NK-92 (cell line): ENCODE data around the gene PRPSAP1.

ENCODE experiments used
- DNase-seq: peaks from one replicate; lab custom pipeline; 2025; ENCODE audit not compliant: unreplicated experiment; lab: John Stamatoyannopoulos, UW

The PRPSAP1 gene, protein sequence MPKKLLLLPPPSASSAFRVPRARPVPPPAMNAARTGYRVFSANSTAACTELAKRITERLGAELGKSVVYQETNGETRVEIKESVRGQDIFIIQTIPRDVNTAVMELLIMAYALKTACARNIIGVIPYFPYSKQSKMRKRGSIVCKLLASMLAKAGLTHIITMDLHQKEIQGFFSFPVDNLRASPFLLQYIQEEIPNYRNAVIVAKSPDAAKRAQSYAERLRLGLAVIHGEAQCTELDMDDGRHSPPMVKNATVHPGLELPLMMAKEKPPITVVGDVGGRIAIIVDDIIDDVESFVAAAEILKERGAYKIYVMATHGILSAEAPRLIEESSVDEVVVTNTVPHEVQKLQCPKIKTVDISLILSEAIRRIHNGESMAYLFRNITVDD

DNA sequence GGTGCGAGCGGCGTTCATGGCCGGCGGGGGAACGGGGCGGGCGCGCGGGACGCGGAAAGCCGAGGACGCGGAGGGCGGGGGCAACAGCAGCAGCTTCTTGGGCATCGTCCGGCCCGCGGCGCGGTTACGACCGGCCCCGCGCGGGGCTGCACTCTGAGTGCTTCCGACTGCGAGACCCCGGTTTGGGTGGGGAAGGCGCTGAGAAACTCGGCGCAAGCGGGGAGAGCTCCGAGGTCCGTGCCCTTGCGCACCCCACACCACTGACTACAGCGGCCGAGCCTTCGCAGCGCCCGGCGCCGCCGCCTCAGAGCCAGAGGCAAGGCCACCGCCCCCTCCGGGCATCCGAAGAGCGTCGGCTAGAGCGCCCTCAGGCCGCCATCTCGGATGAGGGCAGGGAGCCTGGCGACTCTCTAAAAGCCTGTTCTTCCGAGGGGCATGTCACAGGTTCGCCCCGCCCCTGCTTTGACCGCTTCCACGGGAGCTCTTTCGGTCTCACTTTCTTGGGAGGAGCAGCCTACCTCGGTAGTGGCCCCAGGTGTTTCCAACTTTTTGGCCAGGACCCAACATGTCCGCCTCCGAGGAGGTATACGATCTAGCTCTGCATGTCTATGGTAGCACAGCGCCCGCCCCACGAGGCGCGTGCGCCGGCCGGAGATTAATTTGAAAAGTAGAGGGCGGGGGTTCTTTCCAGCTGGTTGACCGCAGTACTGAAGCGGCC, at the start of gene PRPSAP1:
TSS of gene PRPSAP1 (minus strand) at position 318 of the 718 bp plus-strand sequence. CDS start at position 105, 213 bp downstream.
- DNase-seq = no peak

GRCh38 chr17:76402711-76403110, 49.0 kb upstream of the PRPSAP1 start:
- no peak for DNase-seq

DNA sequence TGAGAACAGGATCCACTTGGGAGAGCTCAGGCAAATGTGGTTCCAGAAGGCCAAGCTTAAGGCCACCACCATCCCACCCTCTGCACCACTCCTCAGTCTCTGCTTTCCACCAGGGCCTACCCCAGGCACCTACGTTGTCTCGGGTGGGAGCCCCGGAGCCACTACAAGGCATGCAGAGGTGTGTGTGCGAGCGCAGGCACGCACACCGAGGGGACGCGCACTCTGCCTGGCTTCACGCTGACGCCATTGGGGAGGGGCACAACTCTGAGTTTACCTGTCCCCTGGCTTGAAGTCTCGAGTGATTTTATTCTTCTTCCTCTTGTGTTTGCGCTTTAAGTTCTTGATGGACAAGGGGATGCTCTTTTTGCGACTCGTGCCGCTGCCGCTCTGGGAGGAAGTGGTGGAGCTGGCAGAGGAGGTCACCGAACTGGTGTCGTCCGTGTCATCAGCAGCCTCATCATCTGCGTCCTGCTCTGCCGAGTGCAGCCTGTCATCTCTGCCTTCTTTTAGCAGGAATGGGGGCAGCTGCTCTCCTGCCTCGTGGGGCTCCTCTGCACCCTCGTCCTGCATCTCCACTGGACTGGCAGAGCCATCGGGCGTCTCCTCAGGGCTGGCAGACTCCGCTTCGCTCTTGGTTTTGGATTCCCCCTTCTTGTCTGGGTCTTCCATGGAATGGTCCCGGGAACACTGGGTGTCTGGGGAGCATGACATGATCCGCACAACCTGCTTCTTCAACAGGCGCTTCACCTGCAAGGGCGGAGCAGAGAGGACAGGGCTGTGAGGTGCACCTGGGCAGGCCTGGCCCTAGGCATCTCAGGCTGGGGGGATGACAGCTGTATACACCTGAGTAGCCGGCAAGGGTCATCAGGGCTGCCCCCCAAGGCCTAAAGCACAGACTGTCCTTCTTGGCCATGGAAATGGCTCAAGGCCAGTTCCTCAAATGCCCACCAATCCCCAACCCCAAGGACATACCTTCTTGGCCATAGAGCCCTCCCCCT, 45.8 kb upstream of the PRPSAP1 start:
- DNase-seq = no peak

DNA sequence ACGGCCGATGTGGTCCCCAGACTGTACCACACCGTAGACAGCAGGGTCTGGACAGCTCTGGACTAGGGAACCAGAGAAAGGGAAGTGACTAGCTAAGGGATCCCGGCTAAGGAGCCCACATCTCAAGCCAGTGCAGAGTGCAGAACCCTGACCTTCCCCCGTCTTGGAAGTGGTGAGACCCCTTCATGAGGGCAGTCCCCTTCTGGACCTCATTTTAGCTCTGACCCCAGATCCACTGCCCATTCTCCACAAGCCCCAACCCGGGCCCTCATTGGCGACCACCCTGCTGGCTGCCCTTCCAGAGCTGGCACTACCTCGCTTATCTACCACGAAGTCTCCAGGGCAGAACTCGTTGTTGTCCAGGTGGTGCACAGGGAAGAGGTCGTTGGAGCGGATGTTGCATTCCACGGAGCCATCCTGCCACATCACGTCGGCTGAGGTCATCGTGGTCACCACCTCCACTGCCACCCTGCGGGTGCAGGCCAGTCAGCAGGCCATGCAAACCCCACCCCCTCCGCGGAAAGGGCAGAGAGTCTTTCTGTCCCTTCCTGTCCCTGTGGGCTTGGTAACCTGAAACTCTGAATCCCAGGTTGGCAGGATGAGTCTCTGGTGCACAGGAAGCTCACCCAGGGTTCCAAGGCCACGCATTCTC, 44.9 kb upstream of the PRPSAP1 start:
- DNase-seq = no peak

GRCh38 chr17:76397687-76398522, 44.2 kb upstream of the PRPSAP1 start:
- DNase-seq = no peak

GRCh38 chr17:76397184-76397583, 43.5 kb upstream of the PRPSAP1 start:
- DNase-seq = no peak

- no peak for DNase-seq
Observed at GRCh38 chr17:76395980-76396379, 42.3 kb upstream of the PRPSAP1 start.

- DNase-seq = no peak
Observed at GRCh38 chr17:76394166-76394565, 40.5 kb upstream of the PRPSAP1 start.

- DNase-seq = no peak
Observed at GRCh38 chr17:76391200-76391715, 37.5 kb upstream of the PRPSAP1 start.

- no peak for DNase-seq
Observed at GRCh38 chr17:76390003-76390421, 36.3 kb upstream of the PRPSAP1 start.

- no peak for DNase-seq
Observed at GRCh38 chr17:76388966-76389888, 35.5 kb upstream of the PRPSAP1 start.

- no peak for DNase-seq
Observed at GRCh38 chr17:76386966-76387765, 33.5 kb upstream of the PRPSAP1 start.

GRCh38 chr17:76385892-76386786, 32.4 kb upstream of the PRPSAP1 start:
- DNase-seq = no peak

DNA sequence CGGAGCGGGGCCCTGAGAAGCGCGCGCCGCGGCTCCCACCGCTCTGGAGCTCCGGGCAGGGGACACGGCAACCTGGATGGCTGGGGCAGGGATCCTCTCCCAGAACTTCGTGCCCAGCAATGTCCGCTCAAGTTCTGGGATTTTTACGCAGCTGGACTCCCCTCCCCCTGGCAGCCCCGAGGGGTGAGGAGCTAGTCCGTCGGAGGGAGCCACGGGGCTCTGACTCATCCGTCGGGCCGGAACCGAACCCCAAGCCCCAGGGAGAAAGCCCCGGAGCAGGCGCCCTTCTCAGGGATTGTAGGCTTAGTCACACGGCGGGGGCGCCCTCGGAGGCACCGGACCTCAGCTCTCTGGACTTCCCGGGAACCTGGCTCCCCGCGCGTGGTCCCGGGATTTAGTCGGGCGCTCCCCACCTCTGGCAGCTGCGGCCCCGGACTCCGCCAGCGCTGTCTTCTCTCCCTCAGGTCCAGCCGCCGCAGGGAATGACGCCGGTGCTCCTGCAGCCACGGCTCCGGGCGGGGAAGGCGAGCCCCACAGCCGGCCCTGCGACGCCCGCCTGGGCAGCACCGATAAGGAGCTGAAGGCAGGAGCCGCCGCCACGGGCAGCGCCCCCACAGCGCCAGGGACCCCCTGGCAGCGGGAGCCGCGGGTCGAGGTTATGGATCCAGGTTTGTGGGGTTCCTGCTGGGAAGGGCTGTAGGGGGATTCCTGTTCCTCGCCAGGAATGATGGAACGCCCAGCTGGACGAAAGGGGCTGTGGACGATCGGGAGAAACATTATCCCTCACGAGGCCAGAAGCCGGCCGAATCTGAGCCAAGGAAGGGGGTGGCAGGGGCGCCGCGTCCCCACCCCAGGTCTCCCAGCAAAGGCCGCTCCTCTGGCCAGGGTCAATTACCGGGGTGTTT, 31.5 kb upstream of the PRPSAP1 start:
- DNase-seq = no peak

DNA sequence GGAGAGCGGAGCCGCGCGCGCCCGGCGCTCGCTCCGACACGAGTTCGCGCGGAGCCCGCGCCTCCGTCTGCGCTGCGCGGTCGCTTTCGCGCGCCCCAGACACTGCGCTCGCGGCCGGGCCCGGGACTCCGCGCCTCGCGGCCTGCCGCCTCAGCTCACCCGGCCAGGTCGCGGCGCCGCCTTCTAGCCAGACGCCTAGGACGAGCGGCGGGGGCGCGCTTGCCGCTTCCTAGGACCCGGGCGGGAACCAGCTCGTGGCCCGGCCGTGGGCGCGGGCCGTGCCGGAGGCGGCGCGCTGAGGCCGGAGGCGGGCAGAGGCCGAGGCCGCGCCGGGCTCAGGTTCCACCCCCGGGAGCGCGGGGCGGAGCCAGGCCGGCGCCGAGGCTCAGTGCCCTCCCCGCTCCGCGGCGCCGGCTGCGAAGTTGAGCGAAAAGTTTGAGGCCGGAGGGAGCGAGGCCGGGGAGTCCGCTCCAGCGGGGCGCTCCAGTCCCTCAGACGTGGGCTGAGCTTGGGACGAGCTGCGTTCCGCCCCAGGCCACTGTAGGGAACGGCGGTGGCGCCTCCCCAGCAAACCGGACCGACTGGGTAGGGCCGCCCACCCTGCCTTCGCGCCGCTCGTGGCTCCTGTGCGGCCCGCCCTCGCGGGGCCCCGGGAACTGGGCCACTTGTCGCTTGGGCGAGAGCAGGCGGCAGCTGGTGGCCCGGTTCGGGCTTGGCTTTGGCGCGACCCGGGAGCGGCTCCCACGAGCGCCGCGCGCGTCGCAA, 30.7 kb upstream of the PRPSAP1 start, which contains the start of gene SPHK1:
TSS of gene SPHK1 (plus strand) at position 388 of the 765 bp plus-strand sequence. CDS start 1,036 bp downstream, outside the sequence.
- DNase-seq = no peak
